Measurements from ENCODE around the gene CEP44. TPM values are rescaled to one million over a fixed set of nuclear protein-coding genes. Genes with fewer than 3 reads are reported as not detected.
"Not testable (repeated sequence)": the region's sequence is repeated elsewhere in the genome, so short reads cannot be mapped to it uniquely, and the experiment has no call there.

The CEP44 gene
- total RNA-seq, 8 experiments from 2014 or later: 7.4 to 20.8 (median 17.9) TPM

DNA sequence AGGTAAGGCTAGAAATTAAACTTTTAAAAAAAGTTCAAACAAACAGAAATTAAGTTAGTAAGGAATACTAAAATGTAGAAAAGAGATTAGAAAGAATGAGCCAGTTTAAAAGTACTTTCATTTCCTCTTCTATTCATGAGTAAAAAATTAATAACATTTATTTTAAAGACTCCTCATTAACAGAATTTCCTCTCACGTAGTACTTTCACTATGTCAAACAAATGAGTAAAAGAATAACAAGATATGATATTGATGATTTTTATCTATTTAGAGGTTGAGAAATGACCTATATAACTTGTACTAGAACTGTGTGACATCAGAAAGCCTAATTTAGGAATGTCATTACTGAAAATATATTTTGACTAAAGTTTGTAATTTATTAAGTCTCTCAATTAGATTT, 22.3 kb upstream of the CEP44 start:
- not testable (repeated sequence) for ATAC-seq (replicated peaks in 6 of 8)

DNA sequence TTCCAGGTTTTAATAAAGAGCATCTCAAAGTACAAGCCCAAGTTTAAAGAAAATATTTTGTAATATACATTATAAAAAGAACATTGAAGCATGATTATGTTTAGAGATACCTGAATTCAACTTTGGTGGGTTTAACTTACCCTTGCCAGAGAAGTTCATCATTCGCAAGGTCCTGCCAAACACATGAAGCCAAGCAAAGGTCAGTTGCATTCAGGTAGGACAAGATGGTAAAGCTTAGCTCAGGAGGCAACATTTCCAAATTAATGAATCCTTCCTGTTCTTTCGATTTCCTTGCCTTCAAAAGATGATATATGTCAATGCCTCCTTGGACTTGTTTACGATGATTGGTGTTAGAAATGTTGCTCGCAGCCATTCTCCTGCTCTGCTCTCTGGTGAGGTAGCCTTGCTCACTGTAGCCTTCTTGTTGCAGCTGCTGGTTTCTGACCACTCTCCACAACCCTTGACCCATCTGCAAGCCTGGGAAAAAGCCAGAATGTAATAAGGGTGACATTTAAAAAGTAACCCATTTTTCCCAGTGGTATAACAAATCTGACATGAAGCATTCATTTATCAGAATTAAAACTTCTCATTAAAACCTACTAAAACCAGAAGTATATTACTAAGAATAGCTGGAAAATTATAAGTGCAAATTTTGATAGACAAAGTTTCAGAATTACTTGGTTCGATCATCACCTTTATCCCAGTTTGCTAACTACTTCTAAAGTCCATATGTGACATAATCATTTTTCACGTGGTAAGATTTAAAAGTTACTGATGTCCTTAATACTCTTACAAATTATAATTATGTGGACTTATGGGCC, 20.9 kb upstream of the CEP44 start:
- Histone ChIP-seq H3K4me1 (replicated peaks in 1 of 2) (peaks cover 0 to 11% of the 10 kb centered on the region in 2 donors), H3K27ac (no peak overlapping the region), H3K4me3 (no peak overlapping the region)
- 71 to 100% (median 90%) methylated on average over 2 to 6 of the region's 6 CpGs for WGBS, 10 experiments
- no peak for ATAC-seq (replicated peaks in 6 of 8)
- in situ Hi-C loops (cut with MboI; ENCODE audit: low pct_unique_long_range_greater_than_20kb in 2 of 9, low sequenced_read_pairs in 9 of 9, unreplicated experiment in 9 of 9): no loop called here

More for the DNA sequence above, 22.3 kb upstream of the CEP44 start:
- in situ Hi-C loops (cut with MboI; ENCODE audit: low pct_unique_long_range_greater_than_20kb in 2 of 9, low sequenced_read_pairs in 9 of 9, unreplicated experiment in 9 of 9); H3K4me3 ChIP-seq; H3K27ac ChIP-seq; H3K4me1 ChIP-seq (replicated peaks in 1 of 2): not testable (repeated sequence)
- WGBS, 10 experiments: 77 to 100% (median 88%) methylated on average over 1 of the region's 1 CpG; no CpG with 5 or more reads in 2 of the 10 experiments

DNA sequence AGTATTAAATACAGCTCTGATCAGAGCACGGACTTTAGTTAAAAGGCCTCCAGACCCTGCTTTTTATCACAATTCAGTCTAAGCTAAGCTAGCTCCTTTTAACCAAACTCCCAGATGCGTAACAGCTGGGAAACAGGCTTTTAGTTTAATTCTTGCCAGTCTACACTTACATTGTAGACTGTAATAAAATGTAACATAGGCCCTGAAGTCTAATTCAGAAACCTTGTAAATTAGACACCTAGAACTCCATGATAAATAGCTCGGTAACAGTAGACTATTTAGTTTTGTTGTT, 20.3 kb upstream of the CEP44 start:
- in situ Hi-C loops (cut with MboI; ENCODE audit: low pct_unique_long_range_greater_than_20kb in 2 of 9, low sequenced_read_pairs in 9 of 9, unreplicated experiment in 9 of 9): no loop called here
- H3K4me1 ChIP-seq (replicated peaks in 1 of 2): peaks cover 0 to 11% of the 10 kb centered on the region in 2 donors
- no peak overlapping the region for H3K4me3 ChIP-seq
- no peak overlapping the region for H3K27ac ChIP-seq
- no peak for ATAC-seq (replicated peaks in 6 of 8)
- 67 to 100% (median 94%) methylated on average over 1 to 3 of the region's 3 CpGs; no CpG with 5 or more reads in 2 of the 10 experiments for WGBS, 10 experiments

DNA sequence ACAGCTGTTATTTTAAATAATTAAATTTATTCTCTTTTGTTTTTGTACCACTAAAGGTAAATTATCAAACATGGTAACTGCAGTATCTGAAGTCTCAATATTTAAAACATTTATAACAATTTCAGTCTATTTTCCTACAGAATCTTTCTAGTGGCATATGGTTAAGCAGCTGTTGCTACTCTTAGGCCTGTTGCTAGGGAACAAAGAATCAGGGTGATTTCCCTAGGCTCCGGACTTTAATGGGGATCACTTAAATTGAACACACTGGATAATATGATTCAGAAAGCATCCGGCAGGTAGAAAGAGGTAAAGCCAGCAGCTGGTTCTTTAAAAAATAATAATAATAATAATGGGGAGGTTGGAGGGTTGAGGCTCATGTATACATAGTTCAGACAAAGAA, 17.8 kb upstream of the CEP44 start:
- in situ Hi-C loops (cut with MboI; ENCODE audit: low pct_unique_long_range_greater_than_20kb in 2 of 9, low sequenced_read_pairs in 9 of 9, unreplicated experiment in 9 of 9): no loop called here
- H3K4me3 ChIP-seq: no peak overlapping the region
- WGBS, 10 experiments: 0 to 77% (median 57%) methylated on average over 1 to 2 of the region's 2 CpGs; no CpG with 5 or more reads in 3 of the 10 experiments
- no peak overlapping the region for H3K27ac ChIP-seq
- no peak for ATAC-seq (replicated peaks in 6 of 8)
- H3K4me1 ChIP-seq (replicated peaks in 1 of 2): peaks cover 0 to 11% of the 10 kb centered on the region in 2 donors

DNA sequence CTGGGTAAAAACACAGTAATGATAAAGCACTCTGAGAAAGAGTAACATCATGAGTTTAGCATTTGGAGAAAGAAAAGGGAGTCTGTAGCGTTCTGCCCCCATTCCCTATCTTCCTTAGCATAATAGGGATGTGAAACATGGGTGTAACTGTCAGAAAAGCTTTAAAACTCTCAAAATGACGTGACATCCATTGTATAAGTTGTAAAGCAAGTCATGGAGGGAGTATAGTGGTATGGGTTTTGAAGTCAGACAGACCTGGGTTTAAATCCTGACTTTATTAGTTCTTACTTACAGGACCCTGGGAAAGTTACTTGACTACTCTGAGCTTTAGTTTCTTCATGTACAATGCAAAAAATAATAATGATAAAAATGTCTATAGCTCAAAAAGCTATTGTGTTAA, 17.3 kb upstream of the CEP44 start:
- Histone ChIP-seq H3K4me3 (no peak overlapping the region), H3K4me1 (replicated peaks in 1 of 2) (peaks cover 0 to 11% of the 10 kb centered on the region in 2 donors), H3K27ac (no peak overlapping the region)
- ATAC-seq (replicated peaks in 6 of 8): no peak
- in situ Hi-C loops (cut with MboI; ENCODE audit: low pct_unique_long_range_greater_than_20kb in 2 of 9, low sequenced_read_pairs in 9 of 9, unreplicated experiment in 9 of 9): no loop called here
- WGBS, 10 experiments: 25 to 85% (median 62%) methylated on average over 2 of the region's 2 CpGs; no CpG with 5 or more reads in 3 of the 10 experiments

DNA sequence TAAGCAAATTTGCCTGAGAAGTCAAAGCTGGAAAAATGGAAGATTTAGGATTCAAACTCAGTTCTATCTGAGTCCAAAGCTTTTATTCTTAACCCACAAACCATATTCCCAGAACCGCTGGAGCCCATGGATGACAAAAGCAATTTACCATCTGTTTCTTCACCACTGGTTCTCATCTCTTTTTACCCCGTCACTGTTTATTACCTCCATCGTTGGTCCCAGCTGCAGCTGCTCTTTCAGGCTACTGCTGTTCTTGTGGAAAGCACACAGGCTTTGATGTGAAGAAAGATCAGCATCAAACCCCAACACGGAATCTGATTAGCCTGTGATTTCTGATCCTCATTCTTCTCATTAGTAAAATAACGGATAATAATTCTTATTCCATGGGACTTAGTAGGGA, 9.8 kb upstream of the CEP44 start:
- peaks cover 0 to 7% of the 10 kb centered on the region in 2 donors for H3K4me1 ChIP-seq (replicated peaks in 1 of 2)
- 29 to 77% (median 57%) methylated on average over 1 to 5 of the region's 5 CpGs for WGBS, 10 experiments
- H3K4me3 ChIP-seq: no peak overlapping the region
- H3K27ac ChIP-seq: no peak overlapping the region
- in situ Hi-C loops (cut with MboI; ENCODE audit: low pct_unique_long_range_greater_than_20kb in 2 of 9, low sequenced_read_pairs in 9 of 9, unreplicated experiment in 9 of 9): no loop called here
- ATAC-seq (replicated peaks in 6 of 8): no peak

DNA sequence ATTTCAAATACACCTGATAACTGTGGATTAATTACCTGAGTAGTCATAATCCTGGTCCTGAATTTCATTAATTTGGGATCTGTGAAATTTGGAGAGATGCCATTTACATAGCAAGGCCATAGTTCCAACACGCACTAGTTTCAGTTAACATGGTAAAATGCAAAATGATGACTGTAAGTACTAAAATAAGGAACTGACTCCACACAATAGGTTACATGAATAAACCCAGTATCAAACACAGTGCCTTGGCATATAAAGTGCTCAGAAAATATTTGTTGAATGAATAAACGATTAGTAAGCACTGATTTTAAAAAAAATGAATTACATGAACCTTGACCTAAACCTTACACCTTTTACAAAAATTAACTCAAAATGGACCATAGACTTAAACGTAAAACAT, 9.3 kb upstream of the CEP44 start:
- Histone ChIP-seq H3K4me1 (replicated peaks in 1 of 2) (peaks cover 0 to 7% of the 10 kb centered on the region in 2 donors), H3K4me3 (no peak overlapping the region), H3K27ac (no peak overlapping the region)
- in situ Hi-C loops (cut with MboI; ENCODE audit: low pct_unique_long_range_greater_than_20kb in 2 of 9, low sequenced_read_pairs in 9 of 9, unreplicated experiment in 9 of 9): no loop called here
- WGBS, 10 experiments: 62 to 100% (median 87%) methylated on average over 1 to 3 of the region's 3 CpGs
- no peak for ATAC-seq (replicated peaks in 6 of 8)

DNA sequence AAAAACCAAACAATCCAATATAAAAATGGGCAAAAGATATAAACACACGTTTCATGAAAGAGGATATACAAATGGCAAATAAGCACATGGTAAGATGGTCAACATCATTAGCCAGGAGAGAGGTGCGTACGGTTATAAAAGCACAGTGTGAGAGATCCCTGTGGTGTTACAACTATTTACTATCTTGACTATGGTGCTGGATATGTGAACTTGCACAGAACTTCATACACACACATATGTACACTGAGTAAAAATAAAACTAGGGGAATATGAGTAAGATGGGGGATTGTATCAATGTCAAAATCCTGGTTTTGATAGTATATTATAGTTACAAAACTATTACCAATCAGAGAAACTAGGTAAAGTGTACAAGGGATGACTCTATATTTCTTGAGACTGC, 8.6 kb upstream of the CEP44 start:
- Histone ChIP-seq H3K4me1 (replicated peaks in 1 of 2) (peaks cover 0 to 7% of the 10 kb centered on the region in 2 donors), H3K27ac (no peak overlapping the region), H3K4me3 (no peak overlapping the region)
- WGBS, 10 experiments: 20 to 97% (median 89%) methylated on average over 1 to 3 of the region's 3 CpGs
- ATAC-seq (replicated peaks in 6 of 8): no peak
- in situ Hi-C loops (cut with MboI; ENCODE audit: low pct_unique_long_range_greater_than_20kb in 2 of 9, low sequenced_read_pairs in 9 of 9, unreplicated experiment in 9 of 9): no loop called here

DNA sequence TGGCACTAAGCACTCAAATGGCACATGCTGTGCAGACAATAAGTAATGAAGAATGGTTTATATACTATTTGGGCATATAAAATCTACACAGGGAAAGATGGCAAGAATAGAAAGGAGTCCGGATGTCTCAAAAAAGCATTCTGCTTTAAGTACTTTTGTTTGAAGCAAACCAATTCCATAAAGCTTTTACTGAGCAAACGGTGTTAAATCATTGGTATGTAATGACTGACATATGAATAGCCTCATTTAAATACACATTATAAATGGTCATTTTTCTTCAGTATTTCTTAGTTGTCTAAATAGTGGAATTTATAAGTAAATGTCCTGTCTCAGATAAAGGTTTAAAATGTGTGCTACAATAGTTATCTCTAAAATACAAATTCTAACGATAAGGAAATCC, 6.3 kb upstream of the CEP44 start:
- no peak for ATAC-seq (replicated peaks in 6 of 8)
- 29 to 92% (median 67%) methylated on average over 1 to 3 of the region's 3 CpGs; no CpG with 5 or more reads in 1 of the 10 experiments for WGBS, 10 experiments
- Histone ChIP-seq H3K4me3 (no peak overlapping the region), H3K4me1 (replicated peaks in 1 of 2) (peaks cover 3 to 14% of the 10 kb centered on the region in 2 donors), H3K27ac (no peak overlapping the region)
- in situ Hi-C loops (cut with MboI; ENCODE audit: low pct_unique_long_range_greater_than_20kb in 2 of 9, low sequenced_read_pairs in 9 of 9, unreplicated experiment in 9 of 9): no loop called here

DNA sequence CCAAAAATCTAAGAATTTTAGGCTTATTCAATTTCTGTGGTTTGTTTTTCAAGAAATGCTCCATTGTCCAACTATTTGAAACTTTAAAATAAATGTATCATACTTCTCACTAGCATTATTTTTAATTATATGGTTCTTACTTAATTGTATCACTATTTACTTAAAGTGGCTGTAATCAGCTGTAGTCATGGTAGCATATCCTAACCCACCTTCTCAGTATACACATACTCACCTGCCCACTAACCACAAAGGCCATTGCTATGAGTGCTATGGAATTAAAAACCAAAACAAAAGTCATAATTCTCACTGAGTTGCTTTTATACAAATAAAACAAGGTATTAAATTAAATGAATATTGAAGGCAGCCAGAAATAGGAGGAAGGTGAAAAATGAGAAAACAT, 5.2 kb upstream of the CEP44 start:
- no peak for ATAC-seq (replicated peaks in 6 of 8)
- Histone ChIP-seq H3K4me3 (no peak overlapping the region), H3K4me1 (replicated peaks in 1 of 2) (peaks cover 3 to 15% of the 10 kb centered on the region in 2 donors), H3K27ac (no peak overlapping the region)
- in situ Hi-C loops (cut with MboI; ENCODE audit: low pct_unique_long_range_greater_than_20kb in 2 of 9, low sequenced_read_pairs in 9 of 9, unreplicated experiment in 9 of 9): no loop called here

DNA sequence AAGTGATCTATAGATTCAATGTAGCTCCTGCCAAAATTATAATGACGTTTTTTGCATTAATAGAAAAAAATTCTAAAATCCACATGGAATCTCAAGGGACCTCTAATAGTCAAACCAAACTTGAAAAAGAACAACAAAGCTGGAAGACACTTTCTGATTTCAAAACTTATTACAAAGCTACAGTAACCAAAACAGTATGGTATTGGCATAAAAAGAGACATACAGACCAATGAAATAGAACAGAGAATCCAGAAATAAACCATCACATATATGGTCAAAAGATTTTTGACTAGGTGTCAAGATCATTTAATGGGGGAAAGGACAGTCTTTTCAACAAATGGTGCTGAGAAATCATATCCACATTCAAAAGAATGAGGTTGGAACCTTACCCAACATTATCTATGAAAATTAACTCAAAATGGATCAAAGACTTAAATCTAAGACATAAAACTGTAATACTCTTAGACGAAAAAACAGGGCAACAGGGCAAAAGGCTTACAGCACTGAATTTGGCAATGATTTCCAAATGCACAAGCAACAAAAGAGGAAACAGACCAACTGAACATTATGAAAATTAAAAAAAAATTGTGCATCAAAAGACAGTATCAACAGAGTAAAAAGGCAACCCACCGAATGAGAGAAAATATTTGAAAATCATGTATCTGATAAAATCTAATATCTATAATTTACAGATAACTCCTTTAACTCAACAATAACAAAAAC, 4.1 kb upstream of the CEP44 start:
- no peak for ATAC-seq (replicated peaks in 6 of 8)
- Histone ChIP-seq H3K4me1 (replicated peaks in 1 of 2) (peaks cover 3 to 8% of the 10 kb centered on the region in 2 donors), H3K27ac (no peak overlapping the region), H3K4me3 (no peak overlapping the region)
- WGBS, 10 experiments: 68 to 96% (median 81%) methylated on average over 3 of the region's 3 CpGs; no CpG with 5 or more reads in 2 of the 10 experiments
- in situ Hi-C loops (cut with MboI; ENCODE audit: low pct_unique_long_range_greater_than_20kb in 2 of 9, low sequenced_read_pairs in 9 of 9, unreplicated experiment in 9 of 9): no loop called here

DNA sequence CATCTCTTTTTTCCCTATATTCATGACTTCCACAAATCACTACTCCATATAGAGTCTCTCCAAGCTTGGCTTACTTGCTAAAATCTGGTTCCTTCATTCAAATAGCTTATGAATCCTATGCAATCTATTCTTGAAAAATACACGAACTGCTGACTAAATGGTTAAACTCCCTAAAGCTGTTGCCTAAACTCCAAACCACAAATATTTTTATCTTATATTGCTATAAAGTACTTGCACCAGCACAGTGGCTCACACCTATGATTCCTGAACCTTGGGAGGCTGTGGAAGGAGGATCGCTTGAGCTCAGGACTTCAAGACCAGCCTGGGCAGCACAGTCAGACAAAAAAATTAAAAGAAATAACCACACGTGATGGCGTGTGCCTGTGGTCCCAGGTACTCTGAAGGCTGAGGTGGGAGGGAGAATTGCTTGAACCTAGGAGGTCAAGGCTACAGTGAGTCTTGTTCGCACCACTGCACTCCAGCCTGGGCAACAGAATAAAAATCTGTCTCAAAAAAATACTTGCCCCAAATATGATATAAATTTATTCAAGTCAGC, 2.5 kb upstream of the CEP44 start:
- in situ Hi-C loops (cut with MboI; ENCODE audit: low pct_unique_long_range_greater_than_20kb in 2 of 9, low sequenced_read_pairs in 9 of 9, unreplicated experiment in 9 of 9): no loop called here
- peaks cover 3 to 14% of the 10 kb centered on the region in 2 donors for H3K4me1 ChIP-seq (replicated peaks in 1 of 2)
- H3K27ac ChIP-seq: no peak overlapping the region
- 77 to 100% (median 83%) methylated on average over 1 to 5 of the region's 5 CpGs; no CpG with 5 or more reads in 2 of the 10 experiments for WGBS, 10 experiments
- H3K4me3 ChIP-seq: no peak overlapping the region
- ATAC-seq (replicated peaks in 6 of 8): no peak

DNA sequence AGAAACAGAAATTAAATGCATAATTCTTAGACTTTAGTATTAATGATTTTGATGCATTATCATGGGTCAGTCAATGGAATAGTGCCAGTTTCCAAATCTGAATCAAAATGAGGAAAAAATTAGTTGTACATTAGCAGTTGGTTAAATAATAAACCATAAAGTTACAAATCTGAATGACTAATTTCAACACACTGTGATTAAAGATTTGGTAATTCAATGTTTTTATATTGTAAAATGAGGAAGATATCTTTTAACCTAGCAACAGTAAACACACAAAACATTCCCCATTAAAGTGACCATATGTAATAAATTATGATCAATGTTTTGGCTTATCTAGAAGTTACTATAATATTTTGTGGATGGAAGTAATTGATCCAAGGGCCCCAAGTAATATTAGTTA, 1.8 kb upstream of the CEP44 start:
- peak overlapping the region in 2 of 5 donors; percentile 70 to 92 for H3K4me3 ChIP-seq
- in situ Hi-C loops (cut with MboI; ENCODE audit: low pct_unique_long_range_greater_than_20kb in 2 of 9, low sequenced_read_pairs in 9 of 9, unreplicated experiment in 9 of 9): no loop called here

More for the DNA sequence above, 1.8 kb upstream of the CEP44 start:
- ATAC-seq (replicated peaks in 6 of 8): no peak
- Histone ChIP-seq H3K4me1 (replicated peaks in 1 of 2) (peaks cover 3 to 14% of the 10 kb centered on the region in 2 donors), H3K27ac (no peak overlapping the region)

Measured in motor neuron (in vitro differentiated cells).